AG04449 (cell line): ENCODE data around the gene HLA-DQB2.
"Not testable (repeated sequence)": the region's sequence is repeated elsewhere in the genome, so short reads cannot be mapped to it uniquely, and the experiment has no call there.

Experiments used
- CTCF ChIA-PET: fragments of 350-600 bp; formaldehyde crosslinking; extraction: SDS; loops from one replicate; lab custom pipeline; 2021; ENCODE audit warnings: antibody characterized with exemption; lab: Yijun Ruan, JAX
- POLR2A ChIA-PET: fragments of 400-600, 350-600 bp; formaldehyde crosslinking; extraction: SDS; loops from one replicate; lab custom pipeline; 2020; ENCODE audit warnings: antibody characterized with exemption, inconsistent platforms; lab: Yijun Ruan, JAX
- DNase-seq: peaks from one replicate; pipeline ENCODE4 v3.0.0-alpha.2; 2010; ENCODE audit warnings: low read depth, low spot score
- H3K4me3 ChIP-seq: 2 replicates; pipeline ENCODE4 v1.5.1; 2011; ENCODE audit warnings: low read depth, mild to moderate bottlenecking, control low read depth, low read length
- TF ChIP-seq, protein P1 (sequence below): IDR thresholded peaks from one replicate; pipeline ENCODE4 v1.5.1; 2011; ENCODE audit warnings: mild to moderate bottlenecking, moderate library complexity, low read length, control low read depth, inconsistent platforms; ENCODE audit not compliant: insufficient read depth; ENCODE audit errors: missing control alignments

Gene HLA-DQB2

DNA sequence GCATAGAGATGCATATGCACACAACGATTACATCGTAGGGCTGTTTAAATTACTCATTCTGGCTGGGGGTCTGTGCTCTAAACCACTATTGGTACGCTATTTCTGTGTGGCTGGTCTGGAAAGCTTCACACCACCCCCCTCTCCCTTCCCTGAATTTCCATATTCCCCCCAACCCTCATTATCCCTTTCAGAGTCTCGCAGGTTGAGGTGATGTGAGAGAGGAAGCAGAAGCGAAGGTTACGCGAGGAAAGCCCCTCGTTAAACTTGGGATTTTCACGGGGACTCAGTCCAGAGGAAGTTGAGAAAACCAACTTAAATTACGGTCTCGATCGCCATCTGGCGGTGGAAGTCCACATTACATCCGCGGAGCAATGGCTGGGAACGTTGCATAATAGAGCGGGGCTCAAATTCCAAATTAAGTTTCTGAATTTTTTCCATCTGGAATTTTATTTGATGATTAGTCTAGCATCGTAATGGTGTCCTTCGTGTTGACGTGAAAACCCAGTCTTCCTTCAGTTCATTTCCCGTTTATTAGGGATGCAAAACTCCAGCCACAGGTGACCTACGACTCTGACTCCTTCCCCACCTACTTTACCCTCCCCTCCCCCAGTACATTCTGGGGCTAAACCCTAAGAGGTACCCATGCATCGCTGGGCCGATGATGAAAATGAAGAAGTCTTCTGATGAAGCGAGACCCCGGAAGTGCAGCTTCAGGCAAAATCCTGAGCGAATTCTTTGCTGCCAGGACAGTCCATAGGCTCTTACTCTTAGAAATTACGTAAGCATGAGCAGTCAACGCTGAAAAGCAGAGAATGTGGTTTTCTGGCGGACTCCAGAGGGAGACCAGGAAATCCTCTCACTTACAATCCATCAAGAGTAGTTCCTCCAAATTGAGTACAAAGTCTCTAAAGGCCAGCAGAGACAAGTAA is 33.8 kb upstream of the HLA-DQB2 start:
- TF ChIP-seq, protein P1, sequence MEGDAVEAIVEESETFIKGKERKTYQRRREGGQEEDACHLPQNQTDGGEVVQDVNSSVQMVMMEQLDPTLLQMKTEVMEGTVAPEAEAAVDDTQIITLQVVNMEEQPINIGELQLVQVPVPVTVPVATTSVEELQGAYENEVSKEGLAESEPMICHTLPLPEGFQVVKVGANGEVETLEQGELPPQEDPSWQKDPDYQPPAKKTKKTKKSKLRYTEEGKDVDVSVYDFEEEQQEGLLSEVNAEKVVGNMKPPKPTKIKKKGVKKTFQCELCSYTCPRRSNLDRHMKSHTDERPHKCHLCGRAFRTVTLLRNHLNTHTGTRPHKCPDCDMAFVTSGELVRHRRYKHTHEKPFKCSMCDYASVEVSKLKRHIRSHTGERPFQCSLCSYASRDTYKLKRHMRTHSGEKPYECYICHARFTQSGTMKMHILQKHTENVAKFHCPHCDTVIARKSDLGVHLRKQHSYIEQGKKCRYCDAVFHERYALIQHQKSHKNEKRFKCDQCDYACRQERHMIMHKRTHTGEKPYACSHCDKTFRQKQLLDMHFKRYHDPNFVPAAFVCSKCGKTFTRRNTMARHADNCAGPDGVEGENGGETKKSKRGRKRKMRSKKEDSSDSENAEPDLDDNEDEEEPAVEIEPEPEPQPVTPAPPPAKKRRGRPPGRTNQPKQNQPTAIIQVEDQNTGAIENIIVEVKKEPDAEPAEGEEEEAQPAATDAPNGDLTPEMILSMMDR = peak; percentile 69
- CTCF ChIA-PET = interaction anchor here (0.6 to 6.1 kb wide), 13 partner anchors 10 to 680 kb away, joined by 3 to 69 read pairs (median 5); partner anchors contain the start of gene TAP2
- no peak for DNase-seq
- POLR2A ChIA-PET = no interaction called here
- peak overlapping the region; percentile 49 for H3K4me3 ChIP-seq

DNA sequence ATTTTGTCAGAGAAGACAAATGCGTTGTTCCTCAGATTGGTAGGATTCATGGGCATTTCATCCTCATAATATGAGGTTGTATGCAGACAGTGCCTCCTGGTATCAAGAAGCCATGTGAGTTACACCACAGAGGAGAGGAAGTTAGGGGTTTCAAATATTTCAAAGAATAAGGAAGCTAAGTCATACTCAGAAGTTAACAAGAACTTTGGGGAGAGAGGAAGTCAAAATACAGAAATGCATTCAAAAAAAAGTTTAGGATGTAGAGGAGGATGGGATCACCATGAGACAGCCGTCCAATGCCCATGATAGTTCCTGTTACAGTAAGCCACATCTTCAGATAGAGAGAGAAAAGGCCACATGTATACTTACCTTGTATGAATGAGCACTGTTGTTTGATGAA is 31.2 kb upstream of the HLA-DQB2 start:
- ChIA-PET CTCF (interaction anchor here (1.0 to 5.9 kb wide), 10 partner anchors 9 to 383 kb away, joined by 3 to 51 read pairs (median 4); partner anchors contain the start of gene TAP2), POLR2A (no interaction called here)
- H3K4me3 ChIP-seq = no peak overlapping the region
- TF ChIP-seq, protein P1 = no peak
- no peak for DNase-seq

DNA sequence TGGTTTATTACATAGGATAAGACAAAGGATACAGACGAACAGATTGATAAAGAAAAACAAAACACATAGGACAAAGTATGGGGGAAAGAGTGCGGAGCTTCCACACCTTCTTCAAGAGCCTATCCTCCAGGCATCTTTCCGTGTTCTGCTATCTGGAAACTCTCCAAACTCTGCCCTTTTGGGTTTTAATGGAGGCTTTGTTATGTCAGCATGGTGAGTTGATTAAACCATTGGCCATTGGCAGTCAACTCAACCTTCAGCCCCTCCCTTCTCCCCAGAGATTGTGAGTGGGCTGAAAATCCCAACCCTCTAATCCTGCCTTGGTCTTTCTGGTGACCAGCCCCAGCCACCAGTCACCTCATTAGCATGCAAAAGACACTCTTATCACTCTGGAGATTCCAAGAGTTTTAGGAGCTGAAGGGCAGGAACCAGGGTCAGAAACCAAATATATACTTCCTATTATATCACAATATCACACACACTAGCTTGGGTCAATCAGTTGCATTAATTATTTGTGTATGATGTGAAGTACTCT is 29.6 kb upstream of the HLA-DQB2 start:
- POLR2A ChIA-PET = no interaction called here

DNA sequence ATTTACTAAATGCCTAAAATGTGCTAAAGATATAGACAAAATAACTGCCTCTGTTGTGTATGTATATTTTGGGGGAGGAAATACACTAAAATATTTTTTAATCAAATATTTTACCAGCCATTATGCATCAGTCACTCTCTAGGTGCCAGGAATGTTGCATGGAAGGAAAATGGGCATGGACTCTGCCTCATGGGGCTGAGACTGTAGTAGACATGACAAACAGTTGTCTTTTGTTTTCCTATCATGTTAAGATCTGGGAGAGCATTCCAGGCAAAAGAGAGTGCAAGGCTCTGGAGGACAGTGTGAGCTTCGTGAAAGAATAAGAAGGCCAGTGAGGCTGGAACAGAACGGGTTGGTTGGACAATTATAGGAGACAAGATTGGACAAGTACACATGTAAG is 27.0 kb upstream of the HLA-DQB2 start:
- no peak overlapping the region for H3K4me3 ChIP-seq
- POLR2A ChIA-PET = no interaction called here
- CTCF ChIA-PET = interaction anchor here (5.9 kb wide), 1 partner anchor 376 kb away, joined by 51 read pairs; no protein-coding TSS in a partner anchor
- no peak for DNase-seq
- TF ChIP-seq, protein P1 = no peak

More for the DNA sequence above, 29.6 kb upstream of the HLA-DQB2 start:
- TF ChIP-seq, protein P1 = no peak
- no peak overlapping the region for H3K4me3 ChIP-seq
- CTCF ChIA-PET = interaction anchor here (1.1 to 5.9 kb wide), 9 partner anchors 7 to 379 kb away, joined by 3 to 51 read pairs (median 4); partner anchors contain the start of gene TAP2
- no peak for DNase-seq

DNA sequence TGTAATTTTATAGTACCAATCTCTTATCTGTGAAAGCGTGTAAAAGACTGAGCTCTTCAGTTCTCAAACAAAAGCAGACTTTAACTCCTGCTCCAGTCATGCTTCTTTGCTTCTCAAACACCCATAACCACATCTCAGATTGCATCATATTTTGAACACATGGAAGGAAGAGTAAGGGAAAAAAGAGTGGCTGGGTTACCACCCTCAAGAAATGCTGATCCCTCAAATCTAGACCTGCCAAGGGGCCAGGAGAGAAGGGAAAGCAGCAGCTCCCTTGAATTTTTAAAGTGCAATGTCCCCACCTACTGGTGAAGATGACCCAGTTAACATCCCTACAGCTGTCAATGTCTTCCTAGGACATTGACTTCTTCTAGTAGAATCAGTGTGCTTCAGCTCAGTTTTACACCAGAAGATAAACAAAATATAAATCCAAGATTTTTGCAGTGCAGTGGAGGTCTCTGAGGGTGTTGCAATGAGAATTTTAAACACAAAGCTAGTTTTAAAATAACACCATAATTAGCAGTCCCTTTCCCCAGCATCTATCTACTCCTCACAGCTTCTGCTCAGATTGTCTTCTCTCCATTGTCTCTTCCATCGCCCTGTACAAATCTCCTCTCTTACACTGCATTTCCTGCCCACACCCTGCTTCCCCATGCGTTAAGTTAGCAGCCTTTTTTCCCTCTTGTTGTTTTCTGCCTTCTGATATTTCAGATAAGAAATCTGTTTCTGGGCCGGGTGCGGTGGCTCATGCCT is 22.6 kb upstream of the HLA-DQB2 start:
- ChIA-PET CTCF (interaction anchor here (0.6 to 9.7 kb wide), 17 partner anchors 8 to 541 kb away, joined by 3 to 172 read pairs (median 4); no protein-coding TSS in a partner anchor), POLR2A (no interaction called here)
- no peak overlapping the region for H3K4me3 ChIP-seq
- TF ChIP-seq, protein P1 = peak; percentile 55
- DNase-seq = no peak

DNA sequence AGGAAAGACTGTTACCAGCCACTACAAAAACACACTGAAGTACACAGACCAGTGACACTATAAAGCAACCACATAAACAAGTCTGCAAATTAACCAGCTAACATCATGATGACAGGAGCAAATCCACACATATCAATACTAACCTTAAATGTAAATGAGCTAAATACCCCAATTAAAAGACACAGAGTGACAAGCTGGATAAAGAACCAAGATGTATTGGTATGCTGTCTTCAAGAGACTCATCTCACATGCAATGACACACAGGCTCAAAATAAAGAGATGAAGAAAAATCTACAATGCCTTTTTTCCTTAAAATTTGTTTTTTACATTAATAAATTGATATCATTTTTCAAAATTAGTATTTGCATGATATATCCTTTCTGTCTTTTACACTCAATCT is 19.6 kb upstream of the HLA-DQB2 start:
- POLR2A ChIA-PET, H3K4me3 ChIP-seq, DNase-seq: not testable (repeated sequence)
- CTCF ChIA-PET = interaction anchor here (0.9 to 9.7 kb wide), 2 partner anchors 351 to 370 kb away, joined by 3 to 172 read pairs; no protein-coding TSS in a partner anchor
